SK-MEL-5 (cell line): ENCODE measurements around the gene THADA. TPM values are rescaled to one million over a fixed set of nuclear protein-coding genes. Genes with fewer than 3 reads are reported as not detected.
"Not testable (repeated sequence)": the region's sequence is repeated elsewhere in the genome, so short reads cannot be mapped to it uniquely, and the experiment has no call there.

Experiments used
- DNase-seq: peaks from one replicate; pipeline ENCODE4 v3.0.0-alpha.2; 2016; ENCODE audit warnings: low read depth, low spot score
- in situ Hi-C: cut with HindIII; loops from 2 replicates; pipeline ENCODE4 v1.10.0; 2016; ENCODE audit warnings: low sequenced_read_pairs, high pct_unique_total_duplicates, low pct_unique_long_range_greater_than_20kb
- total RNA-seq: library from RNA; depleted of rRNA; stranded (reverse); fragments of >200 nt; shearing (Covaris generic); gene quantifications from 2 replicates; pipeline ENCODE4 v1.2.3, GENCODE V29; 2014

The THADA gene
- total RNA-seq, 1 experiment from 2014 or later, result 50.3 TPM

DNA sequence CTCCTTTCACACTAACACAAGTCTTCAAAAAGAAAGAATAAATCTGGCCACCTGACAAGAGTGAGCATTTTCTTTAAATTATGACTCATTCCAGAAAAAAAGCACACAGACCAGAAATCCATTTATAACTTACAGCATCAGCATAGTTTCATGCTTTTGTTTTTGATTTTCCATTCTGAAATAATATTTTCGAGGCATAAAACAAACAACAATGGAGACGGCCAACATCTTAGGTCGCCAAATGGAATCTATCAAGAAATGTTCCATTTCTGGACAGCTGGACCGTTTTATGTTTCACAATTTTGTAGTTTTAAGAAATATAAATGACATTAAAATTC lies 204.0 kb downstream of the THADA start:
- in situ Hi-C loops, result no loop called here
- DNase-seq, result no peak

DNA sequence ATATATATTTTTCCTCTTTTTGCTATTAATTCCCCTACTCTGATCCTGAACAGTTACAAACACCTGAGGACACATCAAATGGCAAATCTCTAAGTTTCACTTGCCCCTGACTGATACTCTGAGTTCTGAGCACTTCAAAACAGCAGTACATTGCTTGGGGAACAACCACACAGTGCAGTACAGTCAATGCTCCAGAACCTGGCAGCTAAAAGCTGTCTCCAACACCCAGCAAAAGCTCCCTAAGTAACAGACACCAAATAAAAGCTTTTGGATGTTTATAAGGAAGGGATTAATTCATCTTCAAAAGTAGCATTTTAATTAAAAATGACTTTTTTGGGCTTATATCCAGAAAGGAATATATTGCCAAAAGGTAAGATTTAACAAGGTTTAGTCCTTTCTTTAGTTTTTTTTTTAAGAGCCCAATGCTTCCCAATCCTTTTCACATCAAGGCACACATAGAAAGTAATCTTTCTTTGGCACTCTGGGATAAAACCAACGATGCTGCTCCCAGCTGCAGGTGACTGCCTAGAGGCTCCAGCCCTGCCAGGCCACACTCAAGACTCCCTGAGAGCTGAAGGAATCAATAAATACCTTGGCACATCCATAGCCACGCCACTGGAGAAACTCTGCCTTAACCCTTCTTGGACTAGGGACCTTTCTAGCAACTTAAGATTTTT lies 204.5 kb downstream of the THADA start:
- in situ Hi-C loops, result no loop called here
- no peak for DNase-seq

DNA sequence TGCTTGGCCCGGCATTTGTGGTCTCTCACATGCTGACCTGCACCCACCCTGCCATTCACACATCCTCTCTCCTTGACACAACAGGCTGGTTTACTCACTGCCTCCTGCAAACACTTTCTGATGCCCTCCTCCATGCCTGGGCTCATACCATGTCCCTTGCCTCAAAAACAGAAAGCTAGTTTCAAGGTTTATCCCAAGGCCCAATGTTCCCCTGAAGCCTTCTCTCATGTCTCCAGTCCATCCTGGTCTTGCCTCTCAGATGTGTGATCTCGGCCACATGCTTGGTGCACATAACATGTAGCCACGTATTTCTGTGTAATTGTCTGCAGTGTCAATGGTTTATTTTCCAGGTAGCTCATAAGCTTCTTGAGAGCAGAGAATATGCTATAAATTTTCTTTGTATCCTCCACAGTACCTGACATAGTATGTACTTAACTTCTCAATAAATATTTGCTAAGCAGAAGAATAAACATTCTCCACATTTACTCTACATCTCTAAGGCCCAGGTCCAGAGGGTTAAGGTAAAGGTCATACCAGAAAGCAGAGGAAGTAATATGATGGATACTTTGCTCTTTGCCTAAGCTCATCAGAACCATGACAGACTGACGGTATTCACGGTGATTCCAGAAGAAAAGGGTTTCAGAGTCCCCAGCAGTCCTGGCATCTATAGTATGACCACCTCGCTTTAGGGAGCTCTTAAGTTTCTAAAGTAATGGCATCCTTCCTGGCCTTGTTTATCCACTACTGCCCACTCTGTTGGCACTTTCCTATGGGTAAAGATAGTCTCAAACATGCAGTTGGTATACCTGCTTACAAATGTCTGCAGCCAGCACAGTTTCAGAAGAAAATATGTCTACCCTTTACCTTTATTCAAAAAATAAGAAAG lies 206.0 kb downstream of the THADA start:
- no peak for DNase-seq

DNA sequence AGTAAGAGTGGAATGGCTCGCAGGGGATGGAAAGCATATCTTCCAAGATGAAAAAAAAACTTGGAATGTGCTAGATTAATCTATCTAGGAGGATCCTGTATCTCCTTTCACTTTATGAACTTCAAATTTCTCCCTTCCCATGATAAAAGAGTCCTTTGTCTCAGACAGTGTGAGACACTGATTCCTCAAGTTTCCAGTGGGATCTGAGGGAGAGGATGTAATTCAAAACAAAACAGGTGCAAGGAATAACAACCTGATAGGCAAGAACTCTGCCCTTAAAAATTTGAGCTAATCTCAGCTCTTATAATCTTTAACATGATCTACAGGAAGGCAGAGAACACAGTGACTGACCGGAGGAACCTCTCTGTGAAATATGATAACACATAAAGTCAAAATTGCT lies 207.5 kb downstream of the THADA start:
- in situ Hi-C loops, result no loop called here
- DNase-seq, result peak; percentile 17

More for the DNA sequence above, 206.0 kb downstream of the THADA start:
- in situ Hi-C loops, result no loop called here

DNA sequence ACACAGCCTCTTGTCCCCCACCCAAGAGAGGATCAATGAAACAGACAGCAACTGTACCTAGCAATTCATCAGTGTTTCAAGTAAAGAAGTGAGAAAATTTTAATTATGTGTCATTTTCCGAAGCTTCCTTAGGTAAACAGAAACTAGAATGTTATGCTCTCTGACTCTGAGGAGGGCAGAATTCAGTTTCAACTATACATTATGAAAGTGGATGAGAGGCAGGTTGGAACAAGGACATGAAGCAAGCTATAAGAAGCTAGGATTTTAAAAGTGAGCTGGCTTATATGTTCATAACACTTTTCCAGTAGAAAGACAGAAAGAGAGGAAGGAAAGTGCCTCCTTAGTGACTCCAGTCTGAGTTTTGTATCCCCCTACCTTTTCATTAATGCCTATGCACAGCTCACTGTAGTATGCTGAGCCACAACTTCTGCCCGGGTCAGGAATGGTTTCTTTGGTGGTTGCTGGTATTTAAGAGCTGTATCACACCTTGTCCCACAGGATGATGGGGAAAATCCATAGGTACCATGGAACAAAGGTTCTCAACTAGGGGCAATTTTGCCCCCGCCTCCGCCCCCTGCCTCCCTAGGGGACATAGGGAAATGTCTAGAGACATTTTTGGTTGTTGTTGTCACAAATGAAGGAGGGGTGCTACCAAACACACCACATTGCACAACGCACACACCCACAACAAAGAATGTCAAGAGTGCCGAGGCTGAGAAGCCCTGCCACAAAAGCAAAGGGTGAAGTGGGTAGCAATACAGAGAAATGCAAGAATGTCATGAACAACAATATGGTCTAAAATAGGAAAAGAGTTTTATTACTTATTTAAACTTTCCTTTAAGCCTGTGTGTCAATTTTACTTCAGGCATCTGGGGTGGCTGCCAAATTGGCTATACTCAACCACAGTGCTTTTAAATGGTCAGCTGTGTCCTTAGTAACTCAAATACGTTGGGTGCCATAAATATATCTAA lies 208.5 kb downstream of the THADA start:
- in situ Hi-C loops, result no loop called here
- DNase-seq, result no peak

DNA sequence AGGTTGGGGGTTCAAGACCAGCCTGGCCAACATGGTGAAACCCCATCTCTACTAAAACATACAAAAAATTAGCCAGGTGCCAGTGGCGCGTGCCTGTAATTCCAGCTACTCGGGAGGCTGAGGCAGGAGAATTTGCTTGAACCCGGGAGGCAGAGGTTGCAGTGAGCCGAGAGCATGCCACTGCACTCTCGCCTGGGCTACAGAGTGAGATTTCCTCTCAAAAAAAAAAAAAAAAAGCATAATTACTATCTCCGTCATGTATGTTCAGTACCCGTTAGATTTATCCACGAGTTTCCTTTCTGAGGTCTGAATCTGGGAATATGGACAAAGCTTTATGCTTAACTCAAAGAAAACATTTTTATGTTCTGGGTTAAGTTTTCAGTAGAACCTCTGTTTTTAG lies 209.2 kb downstream of the THADA start:
- in situ Hi-C loops, DNase-seq: not testable (repeated sequence)

DNA sequence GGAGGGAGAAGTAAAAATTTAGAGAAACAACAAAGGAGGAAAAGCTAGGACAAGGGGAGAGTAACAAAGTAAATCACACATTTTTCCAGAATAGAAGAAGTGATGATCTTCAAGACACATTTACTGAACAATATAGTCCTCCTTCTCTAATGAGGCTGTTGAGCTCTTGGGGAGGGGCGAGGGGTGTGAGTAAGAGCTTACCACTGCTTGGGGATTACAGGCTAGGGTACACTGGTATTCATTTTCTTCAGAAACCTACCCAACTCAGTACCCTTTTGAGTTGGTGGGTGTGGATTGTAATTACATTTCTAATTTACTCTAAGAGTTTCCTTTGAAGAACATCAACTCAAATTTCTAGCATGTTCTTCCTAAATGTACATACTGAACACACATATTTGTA lies 211.7 kb downstream of the THADA start:
- in situ Hi-C loops, result no loop called here
- no peak for DNase-seq

DNA sequence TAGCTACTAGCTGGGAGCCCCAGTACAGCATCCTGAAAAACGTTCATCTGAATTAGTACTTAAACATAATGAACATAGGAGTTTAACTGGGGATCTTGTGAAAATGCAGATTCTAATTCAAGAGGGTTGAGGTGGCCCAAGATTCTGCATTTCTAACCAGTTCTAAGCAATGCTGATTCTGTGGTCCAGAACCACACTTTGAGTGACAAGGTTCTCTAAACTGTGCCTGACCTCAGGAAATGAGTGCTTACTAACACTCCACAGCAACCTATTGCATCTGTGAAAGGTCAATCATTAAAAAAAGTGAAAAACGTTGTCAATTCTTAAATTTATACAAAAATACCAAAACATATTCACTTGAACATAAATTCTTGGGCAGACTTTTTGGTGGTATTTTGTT lies 212.3 kb downstream of the THADA start:
- DNase-seq, result no peak
- in situ Hi-C loops, result no loop called here

DNA sequence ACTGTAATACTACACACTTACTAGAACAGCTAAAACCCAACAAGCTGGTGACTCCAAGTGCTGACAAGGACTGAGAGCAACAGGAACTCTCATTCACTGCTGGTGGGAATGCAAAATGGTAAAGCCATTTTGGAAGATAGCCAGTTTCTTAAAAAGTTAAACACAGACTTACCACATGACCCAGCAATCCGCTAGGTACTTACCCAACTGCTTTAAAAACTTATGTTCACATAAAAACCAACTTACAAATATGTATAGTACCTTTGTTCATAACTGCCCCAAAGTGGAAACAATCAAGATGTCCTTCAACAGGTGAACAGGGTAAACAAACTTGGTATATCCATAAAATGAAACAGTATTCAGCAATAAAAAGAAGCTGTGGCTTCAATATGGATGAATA lies 216.3 kb downstream of the THADA start:
- in situ Hi-C loops, result no loop called here
- DNase-seq, result no peak

DNA sequence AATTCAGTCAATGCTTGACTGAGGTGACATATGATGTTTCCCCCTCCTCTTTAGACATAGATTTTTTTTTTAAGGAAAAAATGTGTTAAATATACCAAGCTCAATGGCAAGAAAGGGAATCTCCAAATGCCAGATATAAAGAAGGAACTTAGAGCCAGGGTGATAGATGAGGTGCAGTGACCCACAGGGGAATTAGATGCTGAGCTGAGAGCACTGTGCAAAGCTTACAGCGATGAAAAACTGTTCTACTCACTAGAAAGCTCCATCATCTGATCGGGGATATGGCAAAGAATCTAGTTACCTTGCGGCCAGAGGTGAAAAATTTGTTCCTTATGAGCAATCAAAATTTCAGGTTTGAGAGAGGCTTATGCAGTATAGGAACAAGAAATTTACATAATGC lies 218.5 kb downstream of the THADA start:
- no peak for DNase-seq
- in situ Hi-C loops, result no loop called here

DNA sequence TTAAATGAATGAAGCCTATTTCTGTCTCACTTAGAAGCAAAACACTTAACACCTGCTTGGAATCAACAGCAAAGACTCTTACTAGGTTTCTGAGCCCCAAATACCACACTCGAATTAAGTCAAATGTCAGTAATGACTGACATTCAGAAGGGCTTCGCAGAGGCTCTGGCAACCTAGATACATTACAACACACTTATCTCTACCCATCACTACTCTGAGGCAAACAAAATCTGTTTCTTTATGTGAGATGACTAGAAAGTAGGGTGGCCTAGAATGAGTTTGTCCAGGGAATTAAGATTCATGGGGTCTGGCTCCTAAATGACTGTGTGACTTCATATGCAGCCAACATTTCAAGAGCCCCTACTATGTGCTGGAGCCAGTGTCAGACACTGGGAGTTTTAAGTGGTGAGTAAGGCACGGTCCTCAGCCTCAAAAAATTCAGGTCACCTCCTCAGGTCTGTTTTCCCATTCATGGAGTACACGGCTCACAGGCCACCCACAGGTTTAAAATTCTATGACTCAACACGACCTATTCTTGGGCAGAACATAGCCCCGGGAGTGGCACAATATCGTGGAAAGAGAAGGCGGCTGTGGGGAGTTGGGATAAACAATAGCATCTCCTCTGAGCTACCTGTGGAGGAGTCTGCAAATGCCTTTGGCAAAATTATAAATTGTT lies 219.2 kb downstream of the THADA start:
- no peak for DNase-seq
- in situ Hi-C loops, result no loop called here

DNA sequence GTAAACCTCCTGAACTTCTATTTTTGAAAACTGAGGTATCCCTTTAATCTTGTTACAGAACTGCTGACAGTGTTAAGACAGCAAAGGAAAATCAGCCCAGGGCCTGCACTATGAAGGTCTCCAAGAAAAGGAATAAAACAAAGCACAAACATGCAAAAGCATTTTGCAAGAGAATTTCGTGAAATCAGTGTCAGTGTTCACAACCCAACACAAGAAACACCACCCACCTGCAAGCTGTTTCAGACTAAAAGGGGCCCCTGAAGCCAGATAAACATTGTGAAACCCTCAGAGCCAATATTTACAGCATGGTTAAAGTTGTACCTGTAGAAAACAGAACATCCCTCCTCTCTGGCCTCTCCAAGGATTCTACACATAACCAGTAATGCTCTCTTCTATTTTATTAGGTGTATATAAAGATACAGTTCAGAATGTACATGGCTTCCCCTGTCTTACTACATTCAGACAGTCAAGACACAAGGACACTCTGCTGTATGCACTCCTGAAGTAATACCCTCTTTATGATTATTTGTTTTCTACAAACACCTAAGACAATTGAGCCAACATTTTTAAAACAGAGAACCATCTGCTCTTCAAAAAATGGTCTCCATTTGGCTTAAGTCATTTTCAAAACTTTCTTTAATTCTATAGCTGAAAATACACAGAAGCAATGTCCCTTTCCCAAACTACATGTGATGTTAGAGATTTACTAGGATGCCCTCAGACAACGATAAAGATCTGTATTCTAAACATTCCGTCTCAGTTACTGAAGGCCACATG lies 219.9 kb downstream of the THADA start:
- DNase-seq, result no peak
- in situ Hi-C loops, result no loop called here

DNA sequence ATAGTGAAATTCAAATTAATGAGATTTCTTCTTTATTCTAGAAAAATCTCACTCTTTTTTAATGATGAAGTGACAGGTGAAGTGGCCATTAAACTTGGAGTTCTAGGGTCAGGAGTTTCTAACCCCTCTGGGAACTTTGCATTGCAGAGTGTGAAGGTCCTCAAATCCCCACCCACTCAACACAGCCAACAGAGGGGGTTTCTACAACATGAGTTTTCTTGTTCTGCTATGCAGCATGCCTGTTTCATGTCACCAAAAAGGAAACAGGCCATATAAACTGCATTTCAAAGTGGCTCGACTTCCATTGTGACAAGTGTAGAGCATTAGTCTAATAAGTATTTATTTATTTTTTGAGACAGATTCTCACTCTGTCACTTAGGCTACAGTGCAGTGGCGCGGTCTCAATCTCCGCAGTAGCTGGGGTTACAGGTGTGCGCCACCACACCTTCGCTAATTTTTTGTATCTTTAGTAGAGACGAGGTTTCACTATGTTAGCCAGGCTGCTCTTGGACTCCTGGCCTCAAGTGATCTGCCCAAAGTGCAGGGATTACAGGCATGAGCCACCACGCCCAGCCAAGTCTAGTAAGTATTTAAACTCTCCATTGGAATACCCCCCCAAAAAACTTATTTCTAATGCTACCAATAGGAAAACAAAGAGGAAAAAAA lies 223.3 kb downstream of the THADA start:
- in situ Hi-C loops, result no loop called here
- DNase-seq, result no peak

DNA sequence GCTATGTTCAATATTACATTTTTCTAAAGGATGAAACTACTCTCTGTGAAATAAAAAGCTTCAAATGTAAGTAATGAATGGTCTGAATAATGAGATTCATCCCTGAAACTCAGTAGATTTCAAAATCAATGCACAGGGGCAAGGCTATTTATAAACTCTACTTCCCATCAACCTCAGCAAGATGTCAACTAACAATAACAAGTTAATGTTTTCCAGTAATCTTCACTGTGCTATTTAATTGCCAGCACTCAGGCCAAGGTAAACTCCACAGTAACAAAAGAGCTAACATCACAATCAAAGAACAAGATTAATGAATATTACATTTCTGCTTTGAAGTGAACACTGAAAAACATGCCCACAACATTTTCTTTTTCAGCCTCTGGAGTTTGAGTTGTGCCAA lies 225.1 kb downstream of the THADA start:
- DNase-seq, result no peak
- in situ Hi-C loops, result no loop called here

DNA sequence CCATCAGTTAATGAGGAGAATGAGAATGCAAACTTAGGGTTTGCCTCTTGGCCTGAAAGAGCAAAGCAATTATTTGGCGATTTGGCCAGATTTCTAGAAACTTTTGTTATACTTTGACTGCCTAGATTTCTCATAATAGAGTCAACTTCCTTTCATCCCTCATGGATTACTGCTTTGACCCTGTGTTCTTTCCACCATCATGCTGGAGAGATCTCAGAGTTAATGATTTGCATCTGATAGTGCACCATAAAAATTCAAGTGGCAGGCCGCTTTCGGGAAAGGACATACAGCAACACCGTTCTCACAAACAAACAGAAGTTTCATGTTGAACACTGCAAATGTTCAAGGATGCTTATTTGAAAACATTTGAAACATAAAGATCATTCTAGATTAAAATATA lies 225.7 kb downstream of the THADA start:
- in situ Hi-C loops, result no loop called here
- no peak for DNase-seq
